ENCODE data around the gene SORCS2.

The SORCS2 gene

GRCh38 chr4:7522452-7523220, 330.3 kb downstream of the SORCS2 start:
- no peak for TF ChIP-seq CTCF (conservative IDR thresholded peaks at IDR 0.05)
- H3K27ac ChIP-seq = no peak overlapping the region

DNA sequence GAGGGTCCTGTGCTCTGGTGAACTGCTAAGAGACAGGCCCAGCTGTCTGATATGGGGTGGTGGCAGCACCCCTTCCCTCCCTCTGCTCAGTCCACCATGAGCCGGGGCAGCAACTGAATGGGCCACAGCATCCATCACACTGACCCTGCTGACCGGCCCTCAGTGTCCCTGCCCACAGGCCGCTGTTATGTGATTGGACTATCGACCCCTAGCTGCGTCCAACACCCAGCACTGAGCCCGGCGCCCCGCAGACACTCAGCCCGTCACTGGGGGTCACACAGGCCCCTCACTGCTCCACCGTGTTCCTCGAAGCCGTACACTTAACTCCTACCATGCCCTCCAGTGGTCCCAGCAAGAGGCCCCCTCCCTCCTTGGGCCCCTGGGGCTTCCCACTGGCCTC, 331.2 kb downstream of the SORCS2 start:
- no peak for TF ChIP-seq CTCF (conservative IDR thresholded peaks at IDR 0.05)

DNA sequence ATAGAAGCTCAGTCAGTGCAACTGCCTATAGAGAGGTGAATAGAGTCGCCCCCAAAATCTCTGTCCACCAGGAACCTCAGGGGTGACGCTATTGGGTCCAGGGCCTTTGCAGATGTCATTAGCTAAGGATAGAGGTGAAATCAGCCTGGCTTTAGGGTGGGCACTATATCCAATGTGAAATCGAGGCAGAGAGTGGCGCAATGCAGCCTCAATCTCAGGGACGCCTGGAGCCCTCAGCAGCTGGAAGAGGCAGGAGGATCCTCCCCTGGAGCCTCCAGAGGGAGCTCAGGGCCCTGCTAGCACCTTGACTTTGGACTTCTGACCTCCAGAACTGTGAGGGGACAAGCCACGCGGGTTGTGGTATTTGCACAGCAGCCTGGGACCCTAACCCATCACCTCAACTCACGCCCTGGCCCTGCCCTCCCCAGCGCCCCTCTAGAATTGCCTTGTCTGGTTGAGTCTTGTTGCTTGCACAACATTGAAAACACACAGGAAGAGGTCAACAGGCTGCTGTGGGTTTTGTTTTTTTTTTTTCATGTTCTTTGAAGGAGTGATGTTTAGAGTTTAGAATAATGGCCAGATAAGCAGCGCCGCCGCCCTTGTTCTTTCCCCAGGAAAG, 331.8 kb downstream of the SORCS2 start:
- no peak overlapping the region for H3K27ac ChIP-seq
- TF ChIP-seq CTCF (conservative IDR thresholded peaks at IDR 0.05) = no peak

More for the DNA sequence above, 331.2 kb downstream of the SORCS2 start:
- no peak overlapping the region for H3K27ac ChIP-seq

GRCh38 chr4:7524843-7525242, 332.5 kb downstream of the SORCS2 start:
- TF ChIP-seq CTCF (conservative IDR thresholded peaks at IDR 0.05) = no peak
- no peak overlapping the region for H3K27ac ChIP-seq

DNA sequence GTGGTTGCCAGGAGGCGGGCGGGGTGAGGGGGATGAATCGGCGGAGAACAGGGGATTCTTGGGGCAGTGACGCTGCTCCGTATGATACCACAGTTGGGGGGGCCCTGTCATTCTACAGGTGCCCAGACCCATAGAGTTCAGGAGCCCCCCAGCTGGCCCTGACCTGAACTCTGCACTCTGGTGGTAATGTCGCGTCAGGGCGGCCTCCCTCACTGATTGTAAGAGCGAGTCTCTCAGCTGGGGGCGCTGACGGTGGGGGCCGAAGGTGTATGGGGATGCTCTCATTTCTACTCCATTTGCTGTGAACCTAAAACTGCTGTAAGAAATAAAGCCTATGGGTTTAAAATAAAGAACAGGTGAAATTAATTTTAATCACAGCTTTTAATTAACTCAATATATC, 334.2 kb downstream of the SORCS2 start:
- no peak for TF ChIP-seq CTCF (conservative IDR thresholded peaks at IDR 0.05)
- H3K27ac ChIP-seq = no peak overlapping the region

DNA sequence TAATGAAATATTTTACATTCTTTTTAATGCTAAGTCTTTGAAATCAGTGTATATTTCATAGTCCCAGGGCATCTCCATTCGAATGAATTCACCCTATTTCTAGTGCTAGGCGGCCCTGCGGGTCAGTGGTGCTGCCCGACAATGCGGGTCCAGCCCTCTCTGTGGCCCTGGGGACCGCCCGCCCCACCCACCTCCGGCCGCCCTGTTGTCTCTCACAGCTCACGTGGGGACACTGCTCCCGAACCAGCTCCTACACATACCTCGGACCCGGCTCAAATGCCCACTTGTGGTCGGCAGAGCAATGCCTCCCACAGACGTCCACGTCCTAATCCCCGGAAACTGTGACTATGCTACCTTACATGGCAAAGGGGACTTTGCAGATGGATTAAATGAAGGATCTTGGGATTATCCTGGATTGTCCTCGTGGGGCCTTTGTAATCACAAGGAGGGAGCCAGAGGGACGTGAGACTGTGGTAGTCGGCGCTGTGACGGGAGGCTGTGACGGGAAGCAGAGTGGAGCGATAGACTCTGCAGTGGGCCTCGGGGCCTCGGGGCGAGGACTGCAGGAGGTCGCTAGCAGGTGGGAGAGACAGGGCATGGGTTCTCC, 334.7 kb downstream of the SORCS2 start:
- TF ChIP-seq CTCF (conservative IDR thresholded peaks at IDR 0.05) = no peak
- H3K27ac ChIP-seq = no peak overlapping the region

DNA sequence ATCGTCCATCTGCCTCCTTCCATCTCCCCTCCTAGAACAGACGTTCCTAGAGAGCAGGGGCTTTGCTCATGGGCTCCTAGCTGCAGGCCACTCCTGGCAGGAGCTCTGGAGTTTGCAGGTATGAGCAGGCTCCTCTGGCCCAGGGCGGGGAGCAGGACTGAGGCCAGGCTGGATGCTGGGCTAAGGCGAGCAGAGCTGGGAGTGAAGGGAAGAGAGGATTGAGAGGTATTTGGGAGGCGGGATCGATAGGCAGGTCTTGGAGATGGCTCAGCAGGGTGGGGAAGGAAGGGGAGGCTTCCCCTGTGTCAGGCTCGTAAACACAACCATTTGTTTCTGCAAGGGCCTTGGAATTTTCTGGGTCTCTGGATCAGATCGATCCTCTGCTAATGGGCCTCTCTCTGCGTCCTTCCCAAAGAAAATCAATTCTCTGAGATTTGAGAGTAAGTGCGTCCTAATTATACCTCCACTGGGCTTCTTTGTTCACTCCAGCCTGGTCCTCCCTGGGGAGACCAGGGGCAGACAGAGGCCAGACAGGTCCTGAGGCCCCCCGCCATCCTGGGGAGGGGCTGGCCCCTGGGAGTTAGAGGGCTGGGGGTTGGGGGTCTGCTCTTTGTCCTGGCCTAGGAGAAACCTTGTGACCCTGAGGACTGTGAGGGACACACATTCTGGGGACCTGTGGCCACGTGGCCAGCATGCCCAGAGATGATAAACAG, 337.2 kb downstream of the SORCS2 start:
- H3K27ac ChIP-seq = no peak overlapping the region
- no peak for TF ChIP-seq CTCF (conservative IDR thresholded peaks at IDR 0.05)
